Inferior parietal cortex (tissue), 1 donor: ENCODE results near the gene GLCCI1.

Experiments
- DNase-seq: peaks from one replicate; pipeline ENCODE4 v3.0.0-alpha.2; 2016; ENCODE audit errors: extremely low spot score

GLCCI1 gene

DNA sequence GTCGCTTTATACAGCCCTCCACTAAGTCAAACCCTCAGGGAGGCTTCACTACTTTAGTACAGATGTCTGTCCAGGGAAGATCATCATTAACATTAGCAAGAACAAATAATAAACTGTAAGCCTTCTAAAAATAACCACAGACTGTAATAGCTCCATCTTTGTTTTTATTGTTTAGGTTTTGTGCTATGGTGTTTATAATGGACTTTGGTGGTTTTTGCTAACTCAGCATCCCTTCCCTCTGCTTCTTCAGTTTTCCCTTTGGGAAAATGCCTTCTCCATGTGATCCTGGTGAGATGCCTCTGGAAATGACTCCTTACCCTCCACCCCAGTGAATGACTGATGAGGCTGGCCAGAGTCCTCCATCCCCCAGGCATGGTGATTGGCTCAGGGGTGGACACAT is 162.1 kb downstream of the GLCCI1 start:
- no peak for DNase-seq

DNA sequence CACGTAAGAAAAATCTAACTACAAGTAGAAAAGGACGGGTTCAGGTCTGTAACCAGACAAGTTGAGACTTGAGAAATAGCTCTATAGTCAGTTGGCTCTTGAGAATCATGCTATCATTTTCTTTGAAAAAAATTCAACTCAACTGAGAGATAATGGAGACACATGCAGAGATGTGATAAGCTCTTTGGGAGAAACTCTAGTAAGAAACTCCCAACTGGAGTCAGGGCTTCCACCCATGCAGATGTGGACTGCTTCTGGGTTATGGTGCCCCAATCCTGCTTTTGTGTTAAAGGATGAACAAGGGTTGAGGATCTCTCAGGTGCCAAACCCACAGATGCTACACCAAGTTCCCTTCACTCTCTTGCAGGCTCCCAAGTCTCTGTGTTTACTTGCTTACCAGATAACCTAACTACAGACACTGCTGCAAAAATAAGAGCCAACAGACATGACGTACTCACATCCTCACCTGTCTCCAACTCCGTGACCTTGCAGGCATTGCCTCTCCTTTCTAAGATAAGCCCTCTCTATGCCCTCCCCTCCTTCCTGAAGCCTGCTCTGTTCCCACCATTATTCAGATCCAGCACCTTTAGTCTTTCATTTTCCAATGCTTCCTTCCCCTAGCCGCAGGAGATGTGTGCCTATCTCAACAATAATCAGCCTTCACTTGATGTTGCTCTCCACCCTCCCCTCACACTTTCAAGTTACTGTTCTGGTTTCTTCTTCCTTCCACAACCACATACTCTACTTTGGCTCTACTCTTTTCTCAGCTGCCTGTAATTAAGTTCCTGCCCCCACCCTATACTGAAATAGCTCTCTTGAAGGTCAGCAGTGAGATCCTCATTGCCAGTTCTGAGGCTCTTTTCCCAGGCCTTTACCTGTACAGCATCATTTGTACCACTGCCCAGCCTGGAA is 163.4 kb downstream of the GLCCI1 start:
- no peak for DNase-seq

GRCh38 chr7:8133188-8133848 is 164.7 kb downstream of the GLCCI1 start:
- DNase-seq, result no peak

DNA sequence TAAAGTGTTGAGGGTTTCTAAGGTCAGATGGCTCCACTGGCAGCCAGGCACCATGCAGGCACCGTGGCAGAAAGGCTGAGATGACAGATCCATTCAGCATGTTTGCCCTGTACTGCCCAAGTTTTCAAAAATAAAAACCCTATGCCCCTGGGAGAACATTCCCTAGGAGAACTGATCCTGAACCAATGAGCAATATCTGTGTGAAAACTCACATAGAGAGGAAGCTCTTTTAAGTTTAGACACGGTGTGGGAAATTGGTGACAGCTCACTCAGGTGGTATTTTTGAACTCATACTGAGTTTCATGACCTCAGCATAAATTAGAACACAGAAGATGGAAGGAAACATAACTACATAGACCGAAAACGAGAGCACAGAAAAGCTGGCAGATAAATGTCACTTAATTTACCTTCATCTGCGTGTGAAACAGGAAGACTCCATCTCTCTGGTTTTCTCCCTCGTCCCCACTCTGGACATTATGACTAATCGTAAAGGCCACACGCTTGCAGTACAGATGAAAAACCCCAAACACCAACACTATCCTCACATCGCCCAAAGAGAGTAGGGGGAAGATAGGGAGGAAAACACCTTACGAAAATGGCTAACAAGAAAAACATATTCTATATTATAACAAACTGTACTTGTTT is 165.6 kb downstream of the GLCCI1 start:
- DNase-seq, result no peak

GRCh38 chr7:8135417-8135816 is 166.8 kb downstream of the GLCCI1 start:
- no peak for DNase-seq

DNA sequence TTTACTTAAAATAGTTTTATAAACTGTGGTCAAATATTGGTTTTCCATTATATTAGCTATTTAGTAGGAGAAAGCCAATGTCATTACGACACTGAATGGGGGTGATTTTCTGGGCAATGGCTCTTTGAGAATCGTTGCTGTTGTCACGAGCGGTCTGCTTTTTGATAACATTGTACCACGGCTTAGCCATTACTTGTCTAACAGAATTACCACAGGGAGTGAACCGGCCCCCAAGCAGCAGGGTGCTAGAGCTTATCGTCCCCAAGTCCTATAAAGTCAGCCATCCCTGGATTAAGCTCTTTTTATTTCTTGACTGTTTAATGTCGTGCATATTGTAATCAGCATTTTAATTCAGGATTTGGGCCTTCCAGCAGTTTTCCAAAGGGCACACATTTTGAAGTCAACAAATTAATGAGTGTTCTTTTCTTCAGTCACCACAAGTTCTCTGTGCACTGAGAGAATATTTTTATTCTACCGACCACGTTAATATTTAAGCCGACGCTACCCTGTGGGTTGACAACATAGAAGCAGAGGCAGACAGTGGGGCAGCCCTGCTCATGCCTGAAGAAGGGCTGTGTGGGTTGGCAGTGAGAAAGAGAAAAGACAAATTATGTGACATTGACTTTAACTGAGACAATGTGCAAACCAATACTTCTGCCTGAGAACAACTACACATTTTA is 167.6 kb downstream of the GLCCI1 start:
- DNase-seq, result no peak
